Smooth muscle cell (in vitro differentiated cells): ENCODE data around the gene GPS1. TPM values are rescaled to one million over a fixed set of nuclear protein-coding genes. Genes with fewer than 3 reads are reported as not detected.

Experiments
- DNase-seq: peaks from one replicate; lab custom pipeline; 2025; ENCODE audit not compliant: unreplicated experiment; lab: John Stamatoyannopoulos, UW
- H2AFZ ChIP-seq: fragments of 200-600 bp; sonication (generic); 2 replicates; pipeline ENCODE4 v1.6.0; 2016; ENCODE audit warnings: antibody characterized with exemption, low read depth, mild to moderate bottlenecking
- H3F3A ChIP-seq: fragments of 200-600 bp; sonication (generic); 2 replicates; pipeline ENCODE4 v1.6.0; 2017; ENCODE audit warnings: antibody characterized with exemption, low read depth
- H3K27ac ChIP-seq: fragments of 200-600 bp; sonication (generic); 2 replicates; pipeline ENCODE4 v1.5.1; 2016; ENCODE audit warnings: low read depth, mild to moderate bottlenecking
- H3K27me3 ChIP-seq: fragments of 200-600 bp; sonication (generic); 2 replicates; pipeline ENCODE4 v1.6.1; 2016; ENCODE audit warnings: low read depth, mild to moderate bottlenecking
- H3K36me3 ChIP-seq: fragments of 200-600 bp; sonication (generic); 2 replicates; pipeline ENCODE4 v1.5.1; 2016; ENCODE audit warnings: low read depth
- H3K4me1 ChIP-seq: fragments of 200-600 bp; sonication (generic); 2 replicates; pipeline ENCODE4 v1.5.1; 2016; ENCODE audit warnings: low read depth
- H3K4me2 ChIP-seq: fragments of 200-600 bp; sonication (generic); 2 replicates; pipeline ENCODE4 v1.6.0; 2016; ENCODE audit warnings: mild to moderate bottlenecking
- H3K4me3 ChIP-seq: fragments of 200-600 bp; sonication (generic); 2 replicates; pipeline ENCODE4 v1.5.1; 2016; ENCODE audit warnings: mild to moderate bottlenecking
- H3K79me2 ChIP-seq: fragments of 200-600 bp; sonication (generic); 2 replicates; pipeline ENCODE4 v1.6.0; 2016; ENCODE audit warnings: low read depth, mild to moderate bottlenecking
- H3K9ac ChIP-seq: fragments of 200-600 bp; sonication (generic); 2 replicates; pipeline ENCODE4 v1.6.0; 2016; ENCODE audit warnings: low read depth
- H3K9me3 ChIP-seq: fragments of 200-600 bp; sonication (generic); replicated peaks from 2 replicates; pipeline ENCODE4 v1.5.1; 2016; ENCODE audit warnings: low read depth
- H4K20me1 ChIP-seq: fragments of 200-600 bp; sonication (generic); 2 replicates; pipeline ENCODE4 v1.6.0; 2016; ENCODE audit warnings: low read depth
- WGBS: methylation state at CpG from one replicate; pipeline ENCODE4 v1.1.7; 2016; ENCODE audit warnings: low lambda C conversion rate; 5-methylcytosine and 5-hydroxymethylcytosine counted together
- polyA plus RNA-seq: library from polyadenylated mRNA; unstranded; fragments of >200 nt; fragmentation: Nextera tagmentation; extraction: Ambion mirVana; gene quantifications from 2 replicates; pipeline ENCODE4 v1.2.1, GENCODE V29; 2016
- total RNA-seq: library from RNA; depleted of rRNA; stranded (reverse); fragments of >200 nt; gene quantifications from 2 replicates; pipeline ENCODE4 v1.2.3, GENCODE V29; 2014
- TF ChIP-seq, protein P1 (sequence below): fragments of 200-600 bp; sonication (generic); IDR thresholded peaks from 2 replicates; pipeline ENCODE4 v1.5.1; 2017; ENCODE audit warnings: borderline replicate concordance, mild to moderate bottlenecking, antibody characterized with exemption; ENCODE audit not compliant: insufficient read depth, poor library complexity, severe bottlenecking

GPS1 gene
- total and polyA plus RNA-seq, 2 experiments from 2014 or later: 93.7 to 134 TPM

DNA sequence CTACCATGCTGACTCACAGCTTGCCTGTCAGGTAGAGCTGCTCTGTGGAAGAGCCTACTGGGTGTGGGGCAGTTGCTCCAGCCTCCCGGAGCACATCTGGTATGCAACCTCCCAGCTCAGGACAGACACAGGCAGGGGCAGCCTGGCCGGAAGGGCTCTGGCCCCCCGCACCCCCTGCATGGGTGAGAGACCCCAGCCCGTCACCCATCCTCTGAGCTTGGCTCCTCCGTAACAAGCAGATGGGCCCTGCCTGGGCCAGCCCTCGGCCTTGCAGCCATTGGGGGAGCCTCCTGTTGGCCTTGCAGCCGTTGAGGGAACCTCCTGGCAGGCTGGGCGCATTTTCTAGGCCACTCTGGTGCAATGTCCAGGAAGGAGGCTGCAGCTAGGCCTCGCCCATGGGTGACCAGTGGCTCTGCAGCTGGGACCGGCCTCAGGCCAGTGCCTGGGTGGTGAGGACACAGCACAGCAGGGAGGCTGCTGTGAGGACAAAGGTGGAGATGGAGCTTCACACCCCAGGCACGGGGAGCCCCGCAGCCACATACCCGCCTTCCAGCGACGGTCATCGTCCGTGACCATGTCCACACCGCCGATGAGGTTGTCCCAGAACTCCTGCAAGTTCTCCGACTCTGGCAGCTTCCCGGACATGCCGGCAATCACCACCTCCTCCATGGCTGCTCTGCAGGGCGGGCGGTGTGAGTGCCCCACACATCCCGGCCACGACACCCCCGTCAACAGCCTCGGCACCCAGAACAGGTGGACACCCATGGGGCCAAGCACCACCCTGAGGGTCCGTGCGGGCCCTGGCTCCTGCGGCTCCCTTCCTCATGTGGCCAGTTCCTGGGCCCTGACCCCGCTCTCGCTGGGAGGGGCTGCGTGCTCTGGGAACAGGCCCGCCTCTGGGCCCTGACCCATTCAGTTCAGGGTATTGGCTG is 44.3 kb downstream of the GPS1 start:
- H3K9me3 ChIP-seq: no peaks in the 10 kb centered on the region
- peaks cover 34% of the 10 kb centered on the region for H3K4me1 ChIP-seq
- peak overlapping the region; percentile 97 for H3K4me3 ChIP-seq
- no peak overlapping the region for H2AFZ ChIP-seq
- H3K9ac ChIP-seq: peak overlapping the region; percentile 86
- 81% methylated on average over 34 of the region's 35 CpGs for WGBS
- H3K4me2 ChIP-seq: peak overlapping the region; percentile 100
- TF ChIP-seq, protein P1, sequence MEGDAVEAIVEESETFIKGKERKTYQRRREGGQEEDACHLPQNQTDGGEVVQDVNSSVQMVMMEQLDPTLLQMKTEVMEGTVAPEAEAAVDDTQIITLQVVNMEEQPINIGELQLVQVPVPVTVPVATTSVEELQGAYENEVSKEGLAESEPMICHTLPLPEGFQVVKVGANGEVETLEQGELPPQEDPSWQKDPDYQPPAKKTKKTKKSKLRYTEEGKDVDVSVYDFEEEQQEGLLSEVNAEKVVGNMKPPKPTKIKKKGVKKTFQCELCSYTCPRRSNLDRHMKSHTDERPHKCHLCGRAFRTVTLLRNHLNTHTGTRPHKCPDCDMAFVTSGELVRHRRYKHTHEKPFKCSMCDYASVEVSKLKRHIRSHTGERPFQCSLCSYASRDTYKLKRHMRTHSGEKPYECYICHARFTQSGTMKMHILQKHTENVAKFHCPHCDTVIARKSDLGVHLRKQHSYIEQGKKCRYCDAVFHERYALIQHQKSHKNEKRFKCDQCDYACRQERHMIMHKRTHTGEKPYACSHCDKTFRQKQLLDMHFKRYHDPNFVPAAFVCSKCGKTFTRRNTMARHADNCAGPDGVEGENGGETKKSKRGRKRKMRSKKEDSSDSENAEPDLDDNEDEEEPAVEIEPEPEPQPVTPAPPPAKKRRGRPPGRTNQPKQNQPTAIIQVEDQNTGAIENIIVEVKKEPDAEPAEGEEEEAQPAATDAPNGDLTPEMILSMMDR: no peak
- no peaks in the 10 kb centered on the region for H3K36me3 ChIP-seq
- no peak for DNase-seq
- peaks cover 64% of the 10 kb centered on the region for H4K20me1 ChIP-seq
- H3F3A ChIP-seq: peaks cover 10% of the 10 kb centered on the region
- no peak overlapping the region for H3K27ac ChIP-seq
- H3K79me2 ChIP-seq: peaks cover 53% of the 10 kb centered on the region
- no peaks in the 10 kb centered on the region for H3K27me3 ChIP-seq

DNA sequence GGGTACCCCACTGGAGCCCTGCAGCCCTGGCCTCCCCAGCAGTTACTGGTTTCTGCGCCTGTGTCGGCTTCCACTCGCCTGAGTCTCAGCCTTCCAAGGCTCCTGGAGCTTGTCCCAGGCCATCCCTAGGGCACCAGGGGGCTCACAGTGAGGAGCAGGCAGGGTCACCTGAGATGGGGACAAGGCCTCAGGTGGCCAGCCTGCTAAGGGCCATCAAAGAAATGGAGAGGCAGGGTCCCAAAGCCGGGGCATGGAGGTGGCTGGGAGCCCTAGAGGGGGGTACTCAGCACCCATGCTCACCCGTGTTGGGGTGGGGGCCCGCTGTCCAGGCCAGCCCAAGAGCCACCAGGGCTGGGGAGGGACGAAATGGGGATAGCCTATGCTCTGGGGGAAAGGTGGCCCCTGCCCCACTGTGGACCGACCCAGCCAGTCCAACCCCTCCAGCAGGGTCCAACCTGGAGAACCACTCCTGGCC is 45.0 kb downstream of the GPS1 start:
- H3K27me3 ChIP-seq: no peaks in the 10 kb centered on the region
- H3K36me3 ChIP-seq: no peaks in the 10 kb centered on the region
- TF ChIP-seq, protein P1: no peak
- H3K4me2 ChIP-seq: peak overlapping the region; percentile 100
- no peak for DNase-seq
- H3K4me3 ChIP-seq: peak overlapping the region; percentile 97
- H3K9me3 ChIP-seq: no peaks in the 10 kb centered on the region
- H3K27ac ChIP-seq: peak overlapping the region; percentile 78
- WGBS: 28% methylated on average over 8 of the region's 8 CpGs
- peaks cover 10% of the 10 kb centered on the region for H3F3A ChIP-seq
- H3K9ac ChIP-seq: peak overlapping the region; percentile 86
- peaks cover 53% of the 10 kb centered on the region for H3K79me2 ChIP-seq
- H3K4me1 ChIP-seq: peaks cover 34% of the 10 kb centered on the region
- H2AFZ ChIP-seq: no peak overlapping the region
- peaks cover 57% of the 10 kb centered on the region for H4K20me1 ChIP-seq

DNA sequence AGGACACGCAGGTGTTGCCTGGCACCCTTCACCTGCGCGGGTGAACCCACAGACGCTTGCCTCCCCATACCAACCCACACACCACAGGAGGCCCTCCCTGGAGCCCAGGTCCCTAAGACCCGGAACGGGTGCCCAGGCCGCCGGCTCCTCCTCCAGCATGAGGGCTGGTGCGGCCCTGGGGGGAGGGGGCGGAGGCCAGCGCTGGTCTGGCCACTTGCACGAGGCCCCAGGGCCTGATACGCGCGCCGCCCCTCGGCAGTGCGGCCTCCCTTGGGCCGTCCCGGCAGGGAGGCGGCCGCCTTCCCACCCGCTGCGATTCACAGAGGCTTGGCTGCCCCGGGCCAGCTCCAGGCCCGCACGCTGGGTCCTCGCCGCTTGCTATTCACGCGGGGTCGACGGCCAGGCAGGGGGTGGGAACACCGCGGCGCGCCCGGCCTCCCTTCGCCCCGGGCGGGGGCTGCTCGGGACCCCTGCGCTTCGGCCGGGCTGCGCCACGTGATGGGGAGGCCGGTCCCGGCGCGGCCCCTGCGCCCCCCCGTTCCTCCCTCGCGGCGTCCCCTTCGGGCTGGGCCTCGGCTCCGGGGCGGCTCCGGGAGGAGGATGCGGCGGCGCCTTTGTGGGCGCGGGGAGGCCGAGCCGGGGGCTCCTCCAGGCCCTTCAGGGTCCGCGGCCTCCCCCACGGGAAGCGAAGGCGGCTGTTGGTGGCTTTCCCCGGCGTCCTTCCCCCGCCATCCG is 45.7 kb downstream of the GPS1 start:
- DNase-seq: peak; percentile 28
- Histone ChIP-seq H3K79me2 (peaks cover 53% of the 10 kb centered on the region), H3K27me3 (no peaks in the 10 kb centered on the region), H3K27ac (peak overlapping the region; percentile 78), H3K9me3 (no peaks in the 10 kb centered on the region), H2AFZ (no peak overlapping the region), H3K9ac (peak overlapping the region; percentile 86), H3K36me3 (no peaks in the 10 kb centered on the region), H3K4me1 (peaks cover 34% of the 10 kb centered on the region), H4K20me1 (peaks cover 51% of the 10 kb centered on the region), H3K4me2 (peak overlapping the region; percentile 100), H3F3A (peaks cover 10% of the 10 kb centered on the region), H3K4me3 (peak overlapping the region; percentile 97)
- WGBS: under 1% methylated on average over 59 of the region's 77 CpGs
- TF ChIP-seq, protein P1: no peak
